MM.1S (cell line): Measurements from ENCODE around the gene NCBP2L.

ENCODE experiments used
- DNase-seq: peaks from one replicate; pipeline ENCODE4 v3.0.0-alpha.2; 2015
- H2AFZ ChIP-seq: fragments of 300-600 bp; sonication (generic); 2 replicates; pipeline ENCODE4 v1.6.0; 2016; ENCODE audit warnings: antibody characterized with exemption, low read length
- H3F3A ChIP-seq: fragments of 300-600 bp; sonication (generic); 2 replicates; pipeline ENCODE4 v1.6.1; 2016; ENCODE audit warnings: mild to moderate bottlenecking, antibody characterized with exemption, low read length, moderate library complexity, mixed read lengths; ENCODE audit not compliant: insufficient read depth
- H3K27ac ChIP-seq: fragments of 300-600 bp; sonication (generic); 2 replicates; pipeline ENCODE4 v1.5.1; 2016; ENCODE audit warnings: mild to moderate bottlenecking, low read length
- H3K27me3 ChIP-seq: fragments of 300-600 bp; sonication (generic); replicated peaks from 2 replicates; pipeline ENCODE4 v1.6.0; 2016; ENCODE audit warnings: low read length; ENCODE audit not compliant: insufficient read depth
- H3K36me3 ChIP-seq: fragments of 300-600 bp; sonication (generic); replicated peaks from 2 replicates; pipeline ENCODE4 v1.6.1; 2016; ENCODE audit warnings: mild to moderate bottlenecking, low read length, mixed read lengths; ENCODE audit not compliant: insufficient read depth
- H3K4me1 ChIP-seq: fragments of 300-600 bp; sonication (generic); 2 replicates; pipeline ENCODE4 v1.6.1; 2016; ENCODE audit warnings: low read length, mixed read lengths
- H3K4me2 ChIP-seq: fragments of 300-600 bp; sonication (generic); 2 replicates; pipeline ENCODE4 v1.6.0; 2016; ENCODE audit warnings: low read depth, low read length
- H3K4me3 ChIP-seq: fragments of 300-600 bp; sonication (generic); 2 replicates; pipeline ENCODE4 v1.5.1; 2016; ENCODE audit warnings: low read length, mixed read lengths
- H3K79me2 ChIP-seq: fragments of 300-600 bp; sonication (generic); 2 replicates; pipeline ENCODE4 v1.6.1; 2016; ENCODE audit warnings: mixed run types, low read length, mixed read lengths
- H3K9ac ChIP-seq: fragments of 300-600 bp; sonication (generic); 2 replicates; pipeline ENCODE4 v1.6.1; 2016; ENCODE audit warnings: low read length, mixed read lengths
- H3K9me2 ChIP-seq: fragments of 300-600 bp; sonication (generic); replicated peaks from 2 replicates; pipeline ENCODE4 v1.6.1; 2016; ENCODE audit warnings: mild to moderate bottlenecking, low read length, mixed read lengths; ENCODE audit not compliant: insufficient read depth
- H3K9me3 ChIP-seq: fragments of 300-600 bp; sonication (generic); replicated peaks from 2 replicates; pipeline ENCODE4 v1.6.1; 2016; ENCODE audit warnings: mild to moderate bottlenecking, low read length, mixed read lengths; ENCODE audit not compliant: insufficient read depth
- H4K20me1 ChIP-seq: fragments of 300-600 bp; sonication (generic); 2 replicates; pipeline ENCODE4 v1.6.1; 2016; ENCODE audit warnings: mild to moderate bottlenecking, low read length, moderate library complexity, mixed read lengths; ENCODE audit not compliant: insufficient read depth
- EZH2 ChIP-seq: fragments of 300-600 bp; sonication (generic); optimal IDR thresholded peaks from 2 replicates; pipeline ENCODE3; 2017; ENCODE audit warnings: low read depth, mild to moderate bottlenecking, antibody characterized with exemption, low read length, mixed read lengths
- EZH2phosphoT487 ChIP-seq: fragments of 300-600 bp; sonication (generic); IDR thresholded peaks from 2 replicates; pipeline ENCODE4 v1.6.1; 2018; ENCODE audit warnings: antibody characterized with exemption, low read length
- TF ChIP-seq, protein P1 (sequence below): fragments of 300-600 bp; sonication (generic); IDR thresholded peaks from 2 replicates; pipeline ENCODE4 v1.5.1; 2016; ENCODE audit warnings: antibody characterized with exemption, low read length, mixed read lengths

The NCBP2L gene

DNA sequence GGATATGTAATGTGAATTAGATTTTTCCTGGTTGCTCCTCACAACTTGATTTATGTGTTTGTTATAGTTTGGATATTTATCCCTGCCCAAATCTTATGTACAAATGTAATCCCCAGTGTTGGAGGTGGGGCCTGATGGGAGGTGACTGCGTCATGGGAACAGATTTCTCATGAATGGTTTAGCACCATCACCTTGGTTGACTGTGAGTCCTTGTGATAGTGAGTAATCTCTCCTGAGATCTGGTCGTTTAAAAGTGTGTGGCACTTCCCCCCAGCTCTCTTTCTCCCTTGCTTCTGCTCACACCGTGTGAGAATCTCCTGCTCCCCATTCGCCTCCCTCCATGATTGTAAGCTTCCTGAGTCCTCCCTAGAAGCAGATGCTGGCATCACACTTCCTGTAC lies 50.3 kb downstream of the NCBP2L start:
- Histone ChIP-seq H3K9ac (no peak overlapping the region), H4K20me1 (no peaks in the 10 kb centered on the region), H3K27me3 (no peaks in the 10 kb centered on the region), H3K4me1 (0 out of 2 replicates have a peak, but pooled peaks cover 5% of the 10 kb centered on the region), H3K9me3 (no peaks in the 10 kb centered on the region), H3K4me3 (no peak overlapping the region), H3K9me2 (no peaks in the 10 kb centered on the region), H3F3A (no peaks in the 10 kb centered on the region), H3K4me2 (no peak overlapping the region), H3K79me2 (no peaks in the 10 kb centered on the region), H3K36me3 (no peaks in the 10 kb centered on the region), H2AFZ (no peak overlapping the region), H3K27ac (no peak overlapping the region)
- DNase-seq, result no peak
- no peak for TF ChIP-seq EZH2
- no peak for TF ChIP-seq EZH2phosphoT487
- TF ChIP-seq, protein P1, sequence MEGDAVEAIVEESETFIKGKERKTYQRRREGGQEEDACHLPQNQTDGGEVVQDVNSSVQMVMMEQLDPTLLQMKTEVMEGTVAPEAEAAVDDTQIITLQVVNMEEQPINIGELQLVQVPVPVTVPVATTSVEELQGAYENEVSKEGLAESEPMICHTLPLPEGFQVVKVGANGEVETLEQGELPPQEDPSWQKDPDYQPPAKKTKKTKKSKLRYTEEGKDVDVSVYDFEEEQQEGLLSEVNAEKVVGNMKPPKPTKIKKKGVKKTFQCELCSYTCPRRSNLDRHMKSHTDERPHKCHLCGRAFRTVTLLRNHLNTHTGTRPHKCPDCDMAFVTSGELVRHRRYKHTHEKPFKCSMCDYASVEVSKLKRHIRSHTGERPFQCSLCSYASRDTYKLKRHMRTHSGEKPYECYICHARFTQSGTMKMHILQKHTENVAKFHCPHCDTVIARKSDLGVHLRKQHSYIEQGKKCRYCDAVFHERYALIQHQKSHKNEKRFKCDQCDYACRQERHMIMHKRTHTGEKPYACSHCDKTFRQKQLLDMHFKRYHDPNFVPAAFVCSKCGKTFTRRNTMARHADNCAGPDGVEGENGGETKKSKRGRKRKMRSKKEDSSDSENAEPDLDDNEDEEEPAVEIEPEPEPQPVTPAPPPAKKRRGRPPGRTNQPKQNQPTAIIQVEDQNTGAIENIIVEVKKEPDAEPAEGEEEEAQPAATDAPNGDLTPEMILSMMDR, result no peak

DNA sequence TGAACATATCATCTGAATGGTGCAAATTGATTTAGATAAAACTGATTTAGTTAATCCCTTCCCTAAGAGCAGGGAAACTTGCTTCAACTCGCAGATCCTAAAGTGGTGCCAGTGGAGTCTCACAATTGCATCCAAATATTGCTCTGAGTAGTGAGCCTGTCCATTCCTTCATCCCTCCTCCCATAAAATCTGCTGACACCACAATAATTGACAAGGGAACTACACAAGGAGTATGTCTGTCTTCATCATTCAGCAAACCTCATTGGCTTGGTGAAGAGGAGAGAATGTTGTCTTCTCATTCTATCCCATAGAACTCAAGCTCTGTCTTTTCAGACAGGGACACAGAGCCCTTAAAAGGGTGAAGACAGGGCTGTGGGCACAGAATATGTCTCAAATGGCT lies 52.3 kb downstream of the NCBP2L start:
- Histone ChIP-seq H3F3A (no peaks in the 10 kb centered on the region), H3K4me3 (no peak overlapping the region), H3K79me2 (no peaks in the 10 kb centered on the region), H3K36me3 (no peaks in the 10 kb centered on the region), H3K9ac (no peak overlapping the region), H3K27me3 (no peaks in the 10 kb centered on the region), H3K27ac (no peak overlapping the region), H3K4me1 (0 out of 2 replicates have a peak, but pooled peaks cover 3% of the 10 kb centered on the region), H3K9me2 (no peaks in the 10 kb centered on the region), H2AFZ (no peak overlapping the region), H3K9me3 (no peaks in the 10 kb centered on the region), H3K4me2 (no peak overlapping the region), H4K20me1 (no peaks in the 10 kb centered on the region)
- TF ChIP-seq, protein P1, result no peak
- TF ChIP-seq EZH2phosphoT487 (no peak), EZH2 (no peak)
- DNase-seq, result no peak

DNA sequence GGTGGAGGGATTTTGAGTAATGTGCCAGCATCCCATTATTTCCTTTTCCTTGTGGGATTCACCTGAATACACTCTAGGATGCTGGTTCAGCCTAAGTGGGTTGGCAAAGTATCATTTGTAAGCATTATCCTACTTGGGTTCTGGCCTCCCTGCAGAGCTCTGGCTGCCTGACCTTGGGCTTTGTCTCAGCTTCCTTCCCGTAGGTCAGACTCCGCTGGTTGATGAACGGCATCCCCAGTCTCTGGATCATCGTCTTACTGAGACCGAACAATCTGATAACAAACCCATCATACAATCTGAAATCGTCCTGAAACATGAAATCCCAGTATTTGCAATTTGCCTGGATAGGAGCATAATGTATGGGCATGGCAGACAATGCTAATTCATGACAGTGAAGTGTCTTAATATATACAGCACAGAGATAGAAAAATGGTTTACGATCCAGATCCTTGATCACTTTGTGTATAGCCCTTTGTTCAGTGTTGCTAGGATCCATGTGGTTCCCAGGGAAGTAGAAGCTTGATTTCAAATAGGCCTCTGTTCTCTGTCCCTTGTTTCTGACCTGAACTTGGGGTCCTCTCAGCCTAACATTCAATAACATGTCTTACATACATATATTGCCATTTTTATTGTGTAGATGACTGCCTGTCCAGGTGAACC lies 53.7 kb downstream of the NCBP2L start:
- Histone ChIP-seq H3K9me2 (no peaks in the 10 kb centered on the region), H3K27ac (no peak overlapping the region), H3K79me2 (no peaks in the 10 kb centered on the region), H3K4me3 (no peak overlapping the region), H3K4me1 (no peaks in the 10 kb centered on the region), H3K36me3 (no peaks in the 10 kb centered on the region), H2AFZ (no peak overlapping the region), H3K27me3 (no peaks in the 10 kb centered on the region), H3K4me2 (no peak overlapping the region), H3F3A (no peaks in the 10 kb centered on the region), H3K9ac (no peak overlapping the region), H3K9me3 (no peaks in the 10 kb centered on the region), H4K20me1 (no peaks in the 10 kb centered on the region)
- TF ChIP-seq EZH2 (no peak), EZH2phosphoT487 (no peak)
- TF ChIP-seq, protein P1, result no peak
- no peak for DNase-seq
